ENCODE results near the gene HOGA1.

Gene HOGA1

GRCh38 chr10:97598407-97599271 is 14.4 kb downstream of the HOGA1 start:
- Histone ChIP-seq H3K9me3 (ENCODE audit: severe bottlenecking) (no peaks in the 10 kb centered on the region), H3K4me1 (ENCODE audit: insufficient read depth, poor library complexity, severe bottlenecking) (peaks cover 22% of the 10 kb centered on the region), H3K4me3 (ENCODE audit: severe bottlenecking) (no peak overlapping the region), H3K27ac (ENCODE audit: poor library complexity, severe bottlenecking) (peak overlapping the region; percentile 63), H3K36me3 (ENCODE audit: low read depth) (no peaks in the 10 kb centered on the region), H3K27me3 (ENCODE audit: insufficient read depth, poor library complexity, severe bottlenecking) (no peaks in the 10 kb centered on the region)
- no peak for ATAC-seq (ENCODE audit: low read depth)
- no peak for TF ChIP-seq CTCF (IDR thresholded peaks at IDR 0.05; ENCODE audit: poor library complexity, severe bottlenecking)
- DNase-seq (ENCODE audit: low spot score), result no peak

- ATAC-seq (ENCODE audit: low read depth) (no peak), DNase-seq (ENCODE audit: low spot score) (no peak)
- no peak for TF ChIP-seq CTCF (IDR thresholded peaks at IDR 0.05; ENCODE audit: poor library complexity, severe bottlenecking)
- no peak overlapping the region for H3K27ac ChIP-seq (ENCODE audit: poor library complexity, severe bottlenecking)
- no peak overlapping the region for H3K4me3 ChIP-seq (ENCODE audit: severe bottlenecking)
- H3K4me1 ChIP-seq (ENCODE audit: insufficient read depth, poor library complexity, severe bottlenecking), result peaks cover 22% of the 10 kb centered on the region
- no peaks in the 10 kb centered on the region for H3K36me3 ChIP-seq (ENCODE audit: low read depth)
- H3K27me3 ChIP-seq (ENCODE audit: insufficient read depth, poor library complexity, severe bottlenecking), result no peaks in the 10 kb centered on the region
- H3K9me3 ChIP-seq (ENCODE audit: severe bottlenecking), result no peaks in the 10 kb centered on the region
Observed at GRCh38 chr10:97599272-97599619, 15.1 kb downstream of the HOGA1 start.

- Histone ChIP-seq H3K4me3 (ENCODE audit: severe bottlenecking) (no peak overlapping the region), H3K36me3 (ENCODE audit: low read depth) (no peaks in the 10 kb centered on the region), H3K4me1 (ENCODE audit: insufficient read depth, poor library complexity, severe bottlenecking) (peaks cover 21% of the 10 kb centered on the region), H3K27ac (ENCODE audit: poor library complexity, severe bottlenecking) (no peak overlapping the region), H3K27me3 (ENCODE audit: insufficient read depth, poor library complexity, severe bottlenecking) (no peaks in the 10 kb centered on the region), H3K9me3 (ENCODE audit: severe bottlenecking) (no peaks in the 10 kb centered on the region)
- ATAC-seq (ENCODE audit: low read depth) (no peak), DNase-seq (ENCODE audit: low spot score) (no peak)
- TF ChIP-seq CTCF (IDR thresholded peaks at IDR 0.05; ENCODE audit: poor library complexity, severe bottlenecking), result no peak
Observed at GRCh38 chr10:97600616-97601015, 16.4 kb downstream of the HOGA1 start.

GRCh38 chr10:97601268-97602215 is 17.4 kb downstream of the HOGA1 start:
- peaks cover 12% of the 10 kb centered on the region for H3K4me1 ChIP-seq (ENCODE audit: insufficient read depth, poor library complexity, severe bottlenecking)
- no peaks in the 10 kb centered on the region for H3K36me3 ChIP-seq (ENCODE audit: low read depth)
- DNase-seq (ENCODE audit: low spot score) (no peak), ATAC-seq (ENCODE audit: low read depth) (no peak)
- no peaks in the 10 kb centered on the region for H3K9me3 ChIP-seq (ENCODE audit: severe bottlenecking)
- TF ChIP-seq CTCF (IDR thresholded peaks at IDR 0.05; ENCODE audit: poor library complexity, severe bottlenecking), result no peak
- no peak overlapping the region for H3K4me3 ChIP-seq (ENCODE audit: severe bottlenecking)
- no peak overlapping the region for H3K27ac ChIP-seq (ENCODE audit: poor library complexity, severe bottlenecking)
- H3K27me3 ChIP-seq (ENCODE audit: insufficient read depth, poor library complexity, severe bottlenecking), result no peaks in the 10 kb centered on the region
